Keratinocyte (primary cell): ENCODE results near the gene MAP4K3.

Experiments used
- CTCF ChIP-seq, 3 experiments: IDR thresholded peaks in 1 of 3; conservative IDR thresholded peaks in 1 of 3; optimal IDR thresholded peaks in 1 of 3; 2 replicates in 2 of 3; 3 replicates in 1 of 3; pipeline versions ENCODE3 to v1.5.1; 2011; ENCODE audit warnings: low read length in 3 of 3, mild to moderate bottlenecking in 3 of 3, moderate library complexity in 2 of 3, control low read depth in 1 of 3, inconsistent platforms in 1 of 3; ENCODE audit not compliant: insufficient read depth in 2 of 3; ENCODE audit errors: extremely low read depth in 1 of 3
- EZH2 ChIP-seq: IDR thresholded peaks from one replicate; pipeline ENCODE4 v1.6.1; 2012; ENCODE audit warnings: inconsistent platforms, mild to moderate bottlenecking, low read length, moderate library complexity

GRCh38 chr2:39215545-39215944, 221.5 kb downstream of the MAP4K3 start:
- TF ChIP-seq CTCF (optimal IDR thresholded peaks at IDR 0.05 in 1 of 3, IDR thresholded peaks at IDR 0.05 in 1 of 3, conservative IDR thresholded peaks at IDR 0.05 in 1 of 3; ENCODE audit: extremely low read depth in 1 of 3, insufficient read depth in 2 of 3, low read length in 3 of 3) (no peak), EZH2 (no peak)
